H9 (cell line): ENCODE data around the gene RNU1-4. TPM values are rescaled to one million over a fixed set of nuclear protein-coding genes. Genes with fewer than 3 reads are reported as not detected.
A peak's percentile ranks its signal among the peaks of the same experiment; 100 is the strongest.
"Not testable (repeated sequence)": the region's sequence is repeated elsewhere in the genome, so short reads cannot be mapped to it uniquely, and the experiment has no call there.

Source experiments
- DNase-seq: peaks from one replicate; pipeline ENCODE4 v3.0.0-alpha.2; 2017
- H2AFZ ChIP-seq: one replicate; pipeline ENCODE4 v1.6.1; 2013; ENCODE audit warnings: mild to moderate bottlenecking, low read length, control low read depth, moderate library complexity
- H2AK5ac ChIP-seq: 2 replicates; pipeline ENCODE4 v1.6.1; 2013; ENCODE audit warnings: low read length, control low read depth, mixed read lengths; ENCODE audit not compliant: insufficient read length
- H2BK120ac ChIP-seq: one replicate; pipeline ENCODE4 v1.6.1; 2013; ENCODE audit warnings: low read depth, mild to moderate bottlenecking, low read length, control low read depth, inconsistent platforms; ENCODE audit not compliant: poor library complexity, severe bottlenecking
- H2BK12ac ChIP-seq: 2 replicates; pipeline ENCODE4 v1.6.1; 2013; ENCODE audit warnings: low read length, control low read depth, mixed read lengths, low read depth; ENCODE audit not compliant: insufficient read length
- H2BK15ac ChIP-seq: 2 replicates; pipeline ENCODE4 v1.6.1; 2013; ENCODE audit warnings: low read depth, low read length, control low read depth
- H2BK20ac ChIP-seq: one replicate; pipeline ENCODE4 v1.6.1; 2013; ENCODE audit warnings: low read depth, mild to moderate bottlenecking, low read length, control low read depth, inconsistent platforms; ENCODE audit not compliant: poor library complexity, severe bottlenecking
- H2BK5ac ChIP-seq: 2 replicates; pipeline ENCODE4 v1.6.1; 2013; ENCODE audit warnings: low read length, control low read depth, mixed read lengths; ENCODE audit not compliant: insufficient read length
- H3K14ac ChIP-seq: 2 replicates; pipeline ENCODE4 v1.6.1; 2013; ENCODE audit warnings: low read length, control low read depth; ENCODE audit not compliant: insufficient read depth
- H3K18ac ChIP-seq: 2 replicates; pipeline ENCODE4 v1.6.1; 2013; ENCODE audit warnings: low read depth, mild to moderate bottlenecking, mixed read lengths, low read length, control low read depth; ENCODE audit not compliant: insufficient read length
- H3K23ac ChIP-seq: 2 replicates; pipeline ENCODE4 v1.6.1; 2013; ENCODE audit warnings: low read length, control low read depth, mixed read lengths, low read depth; ENCODE audit not compliant: insufficient read length
- H3K23me2 ChIP-seq: 2 replicates; pipeline ENCODE4 v1.6.1; 2013; ENCODE audit warnings: low read depth, mild to moderate bottlenecking, mixed read lengths, low read length, control low read depth; ENCODE audit not compliant: insufficient read length, poor library complexity, severe bottlenecking
- H3K27ac ChIP-seq: 2 replicates; pipeline ENCODE4 v1.5.1; 2013; ENCODE audit warnings: low read length, control low read depth, mixed read lengths, low read depth; ENCODE audit not compliant: insufficient read length
- H3K27me3 ChIP-seq: 2 replicates; pipeline ENCODE4 v1.6.1; 2013; ENCODE audit warnings: low read length, control low read depth, inconsistent platforms; ENCODE audit not compliant: insufficient read depth
- H3K4ac ChIP-seq: 2 replicates; pipeline ENCODE4 v1.6.1; 2013; ENCODE audit warnings: low read depth, mild to moderate bottlenecking, control low read depth, inconsistent platforms, low read length, moderate library complexity
- H3K4me1 ChIP-seq: 2 replicates; pipeline ENCODE4 v1.6.1; 2013; ENCODE audit warnings: low read length, control low read depth, inconsistent platforms; ENCODE audit not compliant: insufficient read depth
- H3K4me2 ChIP-seq: 2 replicates; pipeline ENCODE4 v1.6.1; 2013; ENCODE audit warnings: low read length, control low read depth, mixed read lengths; ENCODE audit not compliant: insufficient read length, insufficient read depth
- H3K56ac ChIP-seq: 2 replicates; pipeline ENCODE4 v1.6.1; 2013; ENCODE audit warnings: low read depth, mild to moderate bottlenecking, mixed read lengths, low read length, control low read depth; ENCODE audit not compliant: insufficient read length
- H3K79me1 ChIP-seq: 2 replicates; pipeline ENCODE4 v1.6.1; 2013; ENCODE audit warnings: low read depth, mild to moderate bottlenecking, moderate library complexity, low read length, control low read depth, inconsistent platforms; ENCODE audit not compliant: insufficient read depth, poor library complexity, severe bottlenecking
- H3K79me2 ChIP-seq: 2 replicates; pipeline ENCODE4 v1.6.1; 2013; ENCODE audit warnings: low read length, control low read depth, inconsistent platforms; ENCODE audit not compliant: insufficient read depth
- H3K9ac ChIP-seq: 2 replicates; pipeline ENCODE4 v1.6.1; 2013; ENCODE audit warnings: low read length, control low read depth, mixed read lengths; ENCODE audit not compliant: insufficient read length; ENCODE audit errors: extremely low read depth
- H3K9me3 ChIP-seq: one replicate; pipeline ENCODE4 v1.6.1; 2013; ENCODE audit warnings: low read depth, low read length, inconsistent platforms; ENCODE audit not compliant: control insufficient read depth
- H3T11ph ChIP-seq: one replicate; pipeline ENCODE4 v1.6.1; 2013; ENCODE audit warnings: mild to moderate bottlenecking, low read length, control low read depth, inconsistent platforms
- H4K20me1 ChIP-seq: one replicate; pipeline ENCODE4 v1.6.1; 2013; ENCODE audit not compliant: control insufficient read depth, insufficient read length, insufficient read depth
- H4K5ac ChIP-seq: 2 replicates; pipeline ENCODE4 v1.6.1; 2013; ENCODE audit warnings: low read depth, mild to moderate bottlenecking, mixed read lengths, low read length, control low read depth; ENCODE audit not compliant: insufficient read length
- H4K8ac ChIP-seq: replicated peaks from 2 replicates; pipeline ENCODE4 v1.6.1; 2013; ENCODE audit warnings: low read length, control low read depth, mixed read lengths, low read depth; ENCODE audit not compliant: insufficient read length
- H4K91ac ChIP-seq: 2 replicates; pipeline ENCODE4 v1.6.1; 2013; ENCODE audit warnings: low read depth, mild to moderate bottlenecking, moderate library complexity, mixed read lengths, low read length, control low read depth; ENCODE audit not compliant: insufficient read length
- H3K27ac Mint-ChIP-seq, 3 experiments: 2 replicates in 2 of 3; 3 replicates in 1 of 3; pipeline ENCODE4 v1.8.0; 2020 to 2021; ENCODE audit warnings: mixed read lengths in 3 of 3, mild to moderate bottlenecking in 1 of 3, moderate library complexity in 1 of 3
- H3K27me3 Mint-ChIP-seq: 2 replicates; pipeline ENCODE4 v1.8.0; 2021; ENCODE audit warnings: low read depth, mild to moderate bottlenecking, moderate library complexity, mixed read lengths
- H3K36me3 Mint-ChIP-seq, 3 experiments: 2 replicates in 2 of 3; 3 replicates in 1 of 3; pipeline ENCODE4 v1.8.0; 2020 to 2021; ENCODE audit warnings: low read depth in 3 of 3, mixed read lengths in 3 of 3; ENCODE audit not compliant: insufficient read depth in 1 of 3
- H3K4me1 Mint-ChIP-seq, 2 experiments: 2 replicates each; pipeline ENCODE4 v1.8.0; 2020; ENCODE audit warnings: mixed read lengths in 2 of 2
- H3K4me3 Mint-ChIP-seq, 2 experiments: 2 replicates in 1 of 2; 3 replicates in 1 of 2; pipeline ENCODE4 v1.8.0; 2020 to 2021; ENCODE audit warnings: mild to moderate bottlenecking in 2 of 2, mixed read lengths in 2 of 2, moderate library complexity in 1 of 2
- H3K9me3 Mint-ChIP-seq, 2 experiments: 2 replicates in 1 of 2; 3 replicates in 1 of 2; pipeline ENCODE4 v1.8.0; 2020; ENCODE audit warnings: mild to moderate bottlenecking in 2 of 2, mixed read lengths in 2 of 2, moderate library complexity in 1 of 2
- WGBS: extraction: QIAGEN DNeasy Blood & Tissue Kit; methylation state at CpG from one replicate; pipeline ENCODE4 v1.1.7; 2013; ENCODE audit warnings: missing lambda C conversion rate, low lambda C conversion rate, mixed read lengths; ENCODE audit not compliant: insufficient read length; ENCODE audit errors: extremely low coverage; 5-methylcytosine and 5-hydroxymethylcytosine counted together
- total RNA-seq: library from RNA; stranded (reverse); gene quantifications from 2 replicates; pipeline ENCODE4 v1.2.1, GENCODE V29; 2021

The RNU1-4 gene
- total RNA-seq, 1 experiment from 2014 or later, result 2,051 TPM

- H3T11ph ChIP-seq, H3K14ac ChIP-seq, H3K9me3 ChIP-seq, H3K27me3 ChIP-seq, H2BK120ac ChIP-seq, H3K79me2 ChIP-seq, H2BK15ac ChIP-seq, H2AK5ac ChIP-seq, H4K8ac ChIP-seq, H3K23me2 ChIP-seq, H4K20me1 ChIP-seq, H2BK12ac ChIP-seq, H4K91ac ChIP-seq, H3K79me1 ChIP-seq, H2BK20ac ChIP-seq, H3K4me2 ChIP-seq, H3K4me3 Mint-ChIP-seq, H2BK5ac ChIP-seq, H3K18ac ChIP-seq, H3K36me3 Mint-ChIP-seq, H3K9me3 Mint-ChIP-seq, H3K9ac ChIP-seq, H3K27ac Mint-ChIP-seq, DNase-seq, H4K5ac ChIP-seq, H3K4me1 ChIP-seq, H3K4ac ChIP-seq, H3K56ac ChIP-seq, H3K27ac ChIP-seq, H2AFZ ChIP-seq, H3K23ac ChIP-seq: not testable (repeated sequence)
- no CpG with 5 or more reads among the region's 6 CpGs for WGBS
- Mint-ChIP-seq H3K27me3 (peaks cover 19% of the 10 kb centered on the region), H3K4me1 (peaks cover 12 to 16% of the 10 kb centered on the region in 2 experiments)
Observed at GRCh38 chr1:16773723-16774122, 33.4 kb downstream of the RNU1-4 start.

DNA sequence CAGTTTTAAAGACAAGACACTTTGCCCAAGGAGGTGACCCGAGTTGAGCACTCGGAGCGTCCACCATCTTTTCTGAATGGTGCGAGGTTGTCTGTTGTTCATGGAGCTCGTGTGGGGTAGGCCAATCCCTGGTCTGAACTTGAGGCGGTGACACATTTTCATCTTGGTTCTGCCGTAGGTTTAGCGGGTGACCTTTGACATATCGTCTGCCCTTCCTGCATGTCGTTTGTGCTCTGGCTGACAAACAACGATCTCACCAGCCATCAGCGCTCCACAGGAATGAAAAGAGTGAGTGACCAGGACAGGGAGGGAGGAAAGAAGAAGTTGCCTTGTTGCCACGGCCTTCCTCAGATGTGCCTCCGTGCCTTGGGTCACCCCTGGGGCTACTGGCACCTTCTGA, 34.5 kb downstream of the RNU1-4 start:
- H3K23ac ChIP-seq, H3K27ac Mint-ChIP-seq, H3K4me1 ChIP-seq, H3K56ac ChIP-seq, H2BK12ac ChIP-seq, H3K18ac ChIP-seq, H4K20me1 ChIP-seq, H3K9me3 Mint-ChIP-seq, H2BK20ac ChIP-seq, H2BK5ac ChIP-seq, H3K79me2 ChIP-seq, H2BK120ac ChIP-seq, H3K4ac ChIP-seq, H4K91ac ChIP-seq, H3K14ac ChIP-seq, H3K36me3 Mint-ChIP-seq, H3K9me3 ChIP-seq, H4K8ac ChIP-seq, H3K23me2 ChIP-seq, H3K27ac ChIP-seq, H3T11ph ChIP-seq, H3K27me3 ChIP-seq, H4K5ac ChIP-seq, H2AFZ ChIP-seq, H3K9ac ChIP-seq, H3K4me3 Mint-ChIP-seq, H2BK15ac ChIP-seq, H2AK5ac ChIP-seq, H3K79me1 ChIP-seq, H3K4me2 ChIP-seq: not testable (repeated sequence)
- Mint-ChIP-seq H3K4me1 (peaks cover 12 to 16% of the 10 kb centered on the region in 2 experiments), H3K27me3 (peaks cover 24% of the 10 kb centered on the region)
- no CpG with 5 or more reads among the region's 14 CpGs for WGBS
- DNase-seq, result peak; percentile 6
